ENCODE measurements around the gene RBM38. TPM values are rescaled to one million over a fixed set of nuclear protein-coding genes. Genes with fewer than 3 reads are reported as not detected.

Gene RBM38
- total RNA-seq, 1 donor = 8.2 TPM

GRCh38 chr20:57409672-57410397, 18.6 kb downstream of the RBM38 start:
- no peak for DNase-seq (ENCODE audit: low read depth)
- no peak for TF ChIP-seq CTCF (IDR thresholded peaks at IDR 0.05; ENCODE audit: insufficient read depth, low read depth, low read length)
- H3K4me3 ChIP-seq (ENCODE audit: low read depth, low read length) = no peak overlapping the region

- H3K4me3 ChIP-seq (ENCODE audit: low read depth, low read length) = no peak overlapping the region
- DNase-seq (ENCODE audit: low read depth) = no peak
- no peak for TF ChIP-seq CTCF (IDR thresholded peaks at IDR 0.05; ENCODE audit: insufficient read depth, low read depth, low read length)
Measured at GRCh38 chr20:57410398-57410920, 19.3 kb downstream of the RBM38 start.

GRCh38 chr20:57410924-57411323, 19.7 kb downstream of the RBM38 start:
- no peak overlapping the region for H3K4me3 ChIP-seq (ENCODE audit: low read depth, low read length)
- no peak for TF ChIP-seq CTCF (IDR thresholded peaks at IDR 0.05; ENCODE audit: insufficient read depth, low read depth, low read length)
- no peak for DNase-seq (ENCODE audit: low read depth)

- no peak for DNase-seq (ENCODE audit: low read depth)
- no peak overlapping the region for H3K4me3 ChIP-seq (ENCODE audit: low read depth, low read length)
- TF ChIP-seq CTCF (IDR thresholded peaks at IDR 0.05; ENCODE audit: insufficient read depth, low read depth, low read length) = no peak
Measured at GRCh38 chr20:57411406-57412283, 20.4 kb downstream of the RBM38 start.

- no peak overlapping the region for H3K4me3 ChIP-seq (ENCODE audit: low read depth, low read length)
- TF ChIP-seq CTCF (IDR thresholded peaks at IDR 0.05; ENCODE audit: insufficient read depth, low read depth, low read length) = no peak
- no peak for DNase-seq (ENCODE audit: low read depth)
Measured at GRCh38 chr20:57412347-57413029, 21.3 kb downstream of the RBM38 start.

- no peak for DNase-seq (ENCODE audit: low read depth)
- H3K4me3 ChIP-seq (ENCODE audit: low read depth, low read length) = no peak overlapping the region
- no peak for TF ChIP-seq CTCF (IDR thresholded peaks at IDR 0.05; ENCODE audit: insufficient read depth, low read depth, low read length)
Measured at GRCh38 chr20:57413986-57414385, 22.8 kb downstream of the RBM38 start.
